Tibial nerve (tissue), 3 donors: Measurements from ENCODE around the gene SESTD1.

Experiments
- POLR2A ChIP-seq, 2 donors: fragments of 450-650 bp; IDR thresholded peaks; one replicate each; pipeline ENCODE4 v1.6.1; 2017; ENCODE audit warnings: antibody characterized with exemption in 2 of 2, mild to moderate bottlenecking in 2 of 2, moderate library complexity in 2 of 2
- TF ChIP-seq, protein P1 (sequence below), 5 experiments: fragments of 200-600 bp in 3 of 5; fragments of 450-650 bp in 2 of 5; sonication (generic) in 3 of 5; IDR thresholded peaks; one replicate each; pipeline ENCODE4 v1.5.1; 2016 to 2019; ENCODE audit warnings: antibody characterized with exemption in 5 of 5, mild to moderate bottlenecking in 3 of 5, moderate library complexity in 2 of 5

DNA sequence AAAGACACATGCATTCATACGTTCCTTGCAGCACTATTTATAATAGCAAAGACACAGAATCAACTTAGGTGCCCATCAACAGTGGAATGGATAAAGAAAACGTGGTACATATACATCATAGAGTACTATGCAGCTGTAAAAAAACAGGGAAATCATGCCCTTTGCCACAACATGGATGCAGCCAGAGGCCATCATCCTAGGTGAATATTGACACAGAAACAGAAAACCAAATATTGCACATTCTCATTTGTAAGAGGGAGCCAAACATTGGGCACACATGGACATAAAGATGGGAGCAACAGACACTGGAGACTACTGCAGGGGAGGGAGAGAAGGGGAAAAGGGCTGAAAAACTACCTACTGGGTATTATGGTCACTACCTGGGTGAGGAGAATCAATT is 73.5 kb downstream of the SESTD1 start:
- TF ChIP-seq, protein P1, sequence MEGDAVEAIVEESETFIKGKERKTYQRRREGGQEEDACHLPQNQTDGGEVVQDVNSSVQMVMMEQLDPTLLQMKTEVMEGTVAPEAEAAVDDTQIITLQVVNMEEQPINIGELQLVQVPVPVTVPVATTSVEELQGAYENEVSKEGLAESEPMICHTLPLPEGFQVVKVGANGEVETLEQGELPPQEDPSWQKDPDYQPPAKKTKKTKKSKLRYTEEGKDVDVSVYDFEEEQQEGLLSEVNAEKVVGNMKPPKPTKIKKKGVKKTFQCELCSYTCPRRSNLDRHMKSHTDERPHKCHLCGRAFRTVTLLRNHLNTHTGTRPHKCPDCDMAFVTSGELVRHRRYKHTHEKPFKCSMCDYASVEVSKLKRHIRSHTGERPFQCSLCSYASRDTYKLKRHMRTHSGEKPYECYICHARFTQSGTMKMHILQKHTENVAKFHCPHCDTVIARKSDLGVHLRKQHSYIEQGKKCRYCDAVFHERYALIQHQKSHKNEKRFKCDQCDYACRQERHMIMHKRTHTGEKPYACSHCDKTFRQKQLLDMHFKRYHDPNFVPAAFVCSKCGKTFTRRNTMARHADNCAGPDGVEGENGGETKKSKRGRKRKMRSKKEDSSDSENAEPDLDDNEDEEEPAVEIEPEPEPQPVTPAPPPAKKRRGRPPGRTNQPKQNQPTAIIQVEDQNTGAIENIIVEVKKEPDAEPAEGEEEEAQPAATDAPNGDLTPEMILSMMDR (IDR thresholded peaks at IDR 0.05): no peak
- TF ChIP-seq POLR2A (IDR thresholded peaks at IDR 0.05): no peak
